DOHH2 (cell line): ENCODE measurements around the gene HMHB1.

Source experiments
- CTCF ChIP-seq: fragments of 200-600 bp; sonication (generic); IDR thresholded peaks from one replicate; pipeline ENCODE4 v1.5.1; 2014; ENCODE audit warnings: antibody characterized with exemption, mild to moderate bottlenecking, low read depth, low read length; ENCODE audit not compliant: poor library complexity, severe bottlenecking
- EZH2phosphoT487 ChIP-seq: fragments of 200-600 bp; sonication (generic); IDR thresholded peaks from 2 replicates; pipeline ENCODE4 v1.6.1; 2017; ENCODE audit warnings: borderline replicate concordance, mild to moderate bottlenecking, antibody characterized with exemption, low read length, moderate library complexity, mixed read lengths

- TF ChIP-seq CTCF (no peak), EZH2phosphoT487 (no peak)
These were observed 15.8 kb upstream of the HMHB1 start for GRCh38 chr5:143796125-143796524.
